HK-2 (cell line): ENCODE measurements around the gene GMCL2.

Experiments
- DNase-seq: peaks from one replicate; pipeline ENCODE4 v3.0.0-alpha.2; 2018; ENCODE audit not compliant: unreplicated experiment

Gene GMCL2

DNA sequence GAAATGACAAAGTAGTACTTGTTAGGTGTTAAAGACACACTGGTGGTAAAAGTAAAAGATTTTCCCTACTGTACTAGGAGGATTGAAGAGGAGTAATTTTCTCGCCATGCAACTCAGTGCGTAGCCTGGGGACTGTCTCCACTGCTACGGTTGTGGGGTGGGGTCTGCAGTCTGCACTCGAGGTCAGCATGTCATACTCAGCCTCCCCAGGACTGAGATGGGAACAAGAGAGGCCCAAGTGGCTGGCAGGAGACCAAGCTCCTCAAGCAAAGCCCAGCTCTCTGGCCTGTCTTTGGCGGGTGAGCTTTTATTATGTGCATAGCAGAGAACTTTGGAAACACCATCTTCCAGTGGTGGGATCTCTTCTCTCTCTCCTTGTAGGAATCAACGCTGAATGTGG is 43.9 kb downstream of the GMCL2 start:
- no peak for DNase-seq

DNA sequence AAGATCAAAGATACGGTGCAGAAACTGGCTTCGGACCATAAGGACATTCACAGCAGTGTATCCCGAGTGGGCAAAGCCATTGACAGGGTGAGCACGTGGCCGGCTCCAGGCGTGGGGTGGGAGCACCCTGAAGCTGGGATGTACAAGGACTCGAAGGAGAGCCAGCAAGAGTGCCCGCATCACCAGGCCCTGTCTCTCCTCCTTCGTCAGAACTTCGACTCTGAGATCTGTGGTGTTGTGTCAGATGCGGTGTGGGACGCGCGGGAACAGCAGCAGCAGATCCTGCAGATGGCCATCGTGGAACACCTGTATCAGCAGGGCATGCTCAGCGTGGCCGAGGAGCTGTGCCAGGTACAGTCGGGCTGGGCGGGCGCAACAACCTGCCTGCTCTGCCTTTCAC is 44.5 kb downstream of the GMCL2 start:
- DNase-seq, result no peak

DNA sequence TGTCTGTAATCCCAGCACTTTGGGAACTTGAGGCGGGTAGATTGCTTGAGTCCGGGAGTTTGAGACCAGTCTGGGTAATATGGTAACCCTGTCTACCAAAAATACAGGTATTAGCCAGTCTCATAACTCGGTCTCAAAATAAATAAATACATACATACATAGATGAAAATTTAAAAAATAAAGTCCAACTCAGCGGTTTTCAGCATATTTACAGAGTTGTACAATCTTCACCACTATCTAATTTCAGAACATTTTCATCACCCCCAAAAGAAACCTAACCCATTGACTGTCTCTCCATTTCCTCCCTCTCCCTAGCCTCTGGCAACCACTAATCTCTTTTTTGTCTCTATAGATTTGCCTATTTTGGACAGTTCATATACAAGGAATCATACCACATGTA is 45.6 kb downstream of the GMCL2 start:
- no peak for DNase-seq

DNA sequence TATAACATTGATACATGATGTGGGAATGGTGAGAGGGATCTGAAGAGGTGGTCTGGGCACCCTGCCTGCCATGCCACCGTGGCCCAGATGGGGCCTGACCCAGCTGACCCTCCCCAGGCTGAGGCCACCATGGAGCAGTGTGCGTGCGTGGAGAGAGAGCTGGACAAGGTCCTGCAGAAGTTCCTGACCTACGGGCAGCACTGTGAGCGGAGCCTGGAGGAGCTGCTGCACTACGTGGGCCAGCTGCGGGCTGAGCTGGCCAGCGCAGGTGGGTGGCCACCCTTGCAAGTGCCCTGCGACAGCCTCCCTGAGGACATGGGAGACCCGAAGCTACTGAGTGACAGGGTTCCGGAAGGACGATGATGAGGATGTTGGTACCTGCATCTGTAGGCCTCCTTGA is 49.2 kb downstream of the GMCL2 start:
- DNase-seq, result no peak

DNA sequence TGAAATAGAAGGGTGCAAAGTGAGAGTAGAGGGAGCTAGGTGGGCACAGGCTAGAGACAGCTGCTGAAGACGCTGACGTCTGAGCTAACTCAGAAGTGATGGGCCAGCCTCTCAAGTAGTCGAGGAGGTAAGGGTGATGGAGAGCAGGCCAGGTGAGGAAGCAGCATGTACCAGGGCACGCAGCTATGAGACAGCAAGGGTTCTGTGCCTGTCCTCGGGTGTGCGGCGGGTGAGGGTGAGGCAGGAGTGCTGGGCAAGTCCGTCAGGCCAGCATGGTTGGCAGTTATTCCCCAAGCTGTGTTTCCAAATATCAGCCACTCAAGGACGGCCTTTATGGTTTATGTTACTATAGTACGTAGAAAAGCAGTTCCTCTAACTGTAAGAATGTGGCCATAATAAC is 50.2 kb downstream of the GMCL2 start:
- DNase-seq, result no peak
